CD4-positive, alpha-beta T cell treated with Interleukin-10 for 1 hour (primary cell): ENCODE results near the gene IFT20.

Source experiments
- DNase-seq: peaks from one replicate; pipeline ENCODE4 v3.0.0-alpha.2; 2020

The IFT20 gene, protein sequence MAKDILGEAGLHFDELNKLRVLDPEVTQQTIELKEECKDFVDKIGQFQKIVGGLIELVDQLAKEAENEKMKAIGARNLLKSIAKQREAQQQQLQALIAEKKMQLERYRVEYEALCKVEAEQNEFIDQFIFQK

GRCh38 chr17:28335201-28335958 lies at the start of gene IFT20, which contains the start of gene TNFAIP1:
Gene IFT20, minus strand, starts transcription at chr17:28335472. Its CDS starts 3,487 bp downstream, at chr17:28331985.
Gene TNFAIP1, plus strand, starts transcription at chr17:28335761. Its CDS starts 3,761 bp downstream, at chr17:28339522.
- DNase-seq, result peak; percentile 99

DNA sequence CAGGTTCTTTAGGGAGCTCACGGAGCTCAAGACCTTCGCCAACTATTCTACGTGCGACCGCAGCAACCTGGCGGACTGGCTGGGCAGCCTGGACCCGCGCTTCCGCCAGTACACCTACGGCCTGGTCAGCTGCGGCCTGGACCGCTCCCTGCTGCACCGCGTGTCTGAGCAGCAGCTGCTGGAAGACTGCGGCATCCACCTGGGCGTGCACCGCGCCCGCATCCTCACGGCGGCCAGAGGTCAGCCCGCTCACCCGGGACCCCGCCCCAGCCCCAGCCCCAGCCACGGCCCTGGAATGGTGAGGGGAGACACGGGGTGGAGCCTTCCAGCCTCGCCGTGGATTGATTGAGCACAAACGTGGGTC lies 49.7 kb upstream of the IFT20 start:
- DNase-seq, result no peak

GRCh38 chr17:28384281-28385036 lies 49.2 kb upstream of the IFT20 start:
- peak; percentile 61 for DNase-seq

GRCh38 chr17:28381141-28381825 lies 46.0 kb upstream of the IFT20 start:
- no peak for DNase-seq

DNA sequence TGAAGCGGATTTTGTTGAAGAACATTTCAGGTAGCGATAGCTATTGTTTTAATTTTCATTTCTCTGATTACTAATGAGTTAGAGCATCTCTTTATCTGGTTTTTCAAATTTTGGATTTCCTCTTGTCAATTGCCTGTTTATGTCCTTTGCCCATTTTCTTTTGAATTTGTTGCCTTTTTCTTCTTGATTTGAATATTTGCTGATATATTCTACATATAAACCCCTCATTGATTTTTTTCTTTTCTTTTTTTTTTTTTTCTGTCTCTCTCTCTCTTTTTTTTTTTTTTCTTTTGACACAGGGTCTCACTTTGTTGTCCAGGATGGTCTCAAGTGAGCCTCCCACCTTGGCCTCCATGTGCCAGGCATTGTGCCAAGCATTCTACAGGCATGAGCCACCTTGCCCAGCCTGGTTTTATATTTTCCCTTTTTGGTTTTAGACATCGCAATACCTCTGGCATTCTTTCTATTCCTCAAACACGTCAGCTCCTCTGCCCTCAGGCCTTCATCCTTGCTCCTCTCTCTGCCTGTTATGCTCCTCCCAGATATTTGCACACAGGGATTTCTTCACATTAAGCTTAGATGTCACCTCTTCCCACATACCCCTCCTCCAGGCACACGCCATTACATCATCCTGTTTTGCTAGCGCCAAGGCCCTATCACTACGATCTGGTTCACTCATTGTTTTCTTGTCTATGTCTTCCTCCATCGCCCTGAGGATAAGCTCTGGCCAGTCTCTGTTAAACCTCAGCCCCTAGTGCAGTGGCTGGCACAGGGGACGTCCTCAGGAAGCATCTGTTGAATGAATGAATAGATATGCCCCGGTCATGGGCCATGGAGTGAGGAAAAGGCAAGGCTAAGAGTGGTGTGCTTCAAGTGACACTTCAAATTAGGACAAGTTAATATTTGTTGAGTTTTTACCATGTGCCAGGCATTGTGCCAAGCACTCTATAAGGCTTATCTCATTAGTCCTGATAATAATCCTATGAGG lies 44.8 kb upstream of the IFT20 start:
- no peak for DNase-seq

- no peak for DNase-seq
Measured at GRCh38 chr17:28372945-28373274, 37.6 kb upstream of the IFT20 start.

DNA sequence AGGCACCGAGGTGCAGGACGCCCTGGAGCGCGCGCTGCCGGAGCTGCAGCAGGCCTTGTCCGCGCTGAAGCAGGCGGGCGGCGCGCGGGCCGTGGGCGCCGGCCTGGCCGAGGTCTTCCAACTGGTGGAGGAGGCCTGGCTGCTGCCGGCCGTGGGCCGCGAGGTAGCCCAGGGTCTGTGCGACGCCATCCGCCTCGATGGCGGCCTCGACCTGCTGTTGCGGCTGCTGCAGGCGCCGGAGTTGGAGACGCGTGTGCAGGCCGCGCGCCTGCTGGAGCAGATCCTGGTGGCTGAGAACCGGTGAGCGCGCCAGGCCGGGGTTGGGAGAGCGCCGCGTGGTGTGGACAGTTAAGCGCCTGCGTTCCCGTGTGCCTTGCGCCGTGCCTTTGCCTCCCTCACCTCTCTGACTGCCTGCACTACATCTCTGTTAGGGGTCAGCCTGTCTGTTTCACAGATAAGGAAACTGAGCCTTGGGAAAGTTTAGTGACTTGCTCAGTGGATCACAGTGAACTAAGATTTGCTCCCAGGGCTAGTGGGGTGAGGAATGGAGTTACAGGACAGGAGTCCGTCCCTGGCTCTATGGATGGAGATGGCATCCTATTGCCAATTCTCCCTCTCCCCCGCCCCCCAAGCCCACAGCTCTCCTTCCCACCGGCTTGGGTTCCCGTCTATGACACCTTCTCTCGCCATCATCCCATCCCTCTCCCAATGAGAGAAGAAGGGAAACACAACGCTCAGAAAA lies 37.1 kb upstream of the IFT20 start:
- no peak for DNase-seq

DNA sequence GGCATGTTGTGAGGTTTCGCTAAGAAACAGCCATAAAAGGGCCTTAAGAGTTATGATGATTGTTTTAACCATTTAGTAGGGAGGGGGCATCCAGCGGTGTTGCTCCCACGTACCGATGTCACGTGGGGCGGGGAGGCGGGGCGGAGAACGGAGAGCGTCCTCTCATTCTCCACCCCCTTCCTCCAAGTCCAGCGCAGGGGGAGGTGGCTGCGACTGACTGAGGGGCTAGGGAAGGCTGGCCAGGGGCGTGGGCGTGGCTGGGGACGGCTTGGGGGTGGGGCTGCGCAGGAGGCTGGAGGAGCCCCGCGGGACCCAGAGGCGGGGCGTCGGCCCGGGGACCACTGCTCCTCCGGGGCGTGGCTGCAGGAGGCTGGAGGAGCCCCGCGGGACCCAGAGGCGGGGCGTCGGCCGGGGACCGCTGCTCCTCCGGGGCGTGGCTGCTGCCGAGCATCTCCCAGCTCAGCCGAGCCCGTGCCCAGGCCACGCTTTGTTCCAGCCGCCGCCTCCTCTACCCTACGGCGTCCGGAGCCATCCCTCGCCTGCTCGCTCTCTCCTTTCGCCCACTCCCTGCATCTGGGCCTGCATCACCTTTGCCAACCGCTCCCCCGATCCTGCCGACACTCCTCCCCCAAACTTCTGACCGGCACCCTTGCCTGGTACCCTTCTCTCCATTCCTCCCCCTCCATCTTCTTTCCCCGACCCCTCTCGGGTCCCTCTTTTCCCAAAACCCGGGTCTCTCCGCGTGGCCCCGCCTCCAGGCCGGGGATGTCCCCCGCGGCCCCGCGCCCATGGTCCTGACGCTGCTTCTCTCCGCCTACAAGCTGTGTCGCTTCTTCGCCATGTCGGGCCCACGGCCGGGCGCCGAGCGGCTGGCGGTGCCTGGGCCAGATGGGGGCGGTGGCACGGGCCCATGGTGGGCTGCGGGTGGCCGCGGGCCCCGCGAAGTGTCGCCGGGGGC lies 36.3 kb upstream of the IFT20 start, which contains the start of gene SARM1:
SARM1 (plus strand) TSS at position 450 of the 958 bp plus-strand sequence; CDS start at position 789, 339 bp downstream.
- DNase-seq, result peak; percentile 91

- no peak for DNase-seq
Measured at GRCh38 chr17:28370744-28371103, 35.5 kb upstream of the IFT20 start.

GRCh38 chr17:28370035-28370743 lies 34.9 kb upstream of the IFT20 start, which contains the start of gene VTN:
Gene VTN, minus strand, starts transcription at chr17:28370307. Its CDS starts 104 bp downstream, at chr17:28370203.
- no peak for DNase-seq

- DNase-seq, result no peak
Measured at GRCh38 chr17:28369684-28370034, 34.4 kb upstream of the IFT20 start.

DNA sequence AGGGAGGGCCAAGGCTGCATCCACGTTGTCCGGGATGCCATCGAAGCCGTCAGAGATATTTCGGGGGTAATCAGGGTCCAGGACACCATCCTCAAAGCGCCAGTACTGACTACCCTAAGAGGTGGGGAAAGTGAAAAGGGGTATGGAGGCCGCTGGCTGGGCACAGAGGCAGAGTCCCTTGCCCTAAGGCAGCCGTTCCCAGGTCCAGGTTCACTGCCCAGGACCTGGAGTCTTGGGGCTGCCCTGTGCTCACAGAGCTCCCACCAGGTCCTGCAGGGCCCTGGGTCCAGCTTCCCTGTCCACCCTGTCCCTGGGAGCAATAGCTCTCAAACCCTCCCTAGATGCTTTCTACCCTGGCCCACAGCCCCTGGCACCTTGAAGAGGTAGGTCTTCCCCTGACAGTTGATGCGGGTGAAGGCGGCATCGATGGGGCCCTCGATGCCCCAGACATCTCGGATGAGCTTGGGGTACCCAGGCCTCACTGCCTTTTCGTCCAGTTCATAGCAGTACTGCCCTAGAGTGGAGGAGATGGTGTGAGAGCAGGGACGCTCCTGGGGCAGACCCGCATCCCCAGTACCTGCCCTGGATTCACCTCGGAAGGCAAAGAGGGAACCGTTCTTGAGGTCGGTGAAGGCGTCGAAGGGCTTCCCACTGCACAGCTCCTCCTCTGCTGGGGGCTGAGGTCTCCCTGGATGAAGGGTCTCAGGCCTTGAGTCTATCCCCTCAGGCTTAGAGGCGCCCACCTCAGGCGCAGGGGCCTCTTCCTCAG lies 33.8 kb upstream of the IFT20 start:
- DNase-seq, result no peak

DNA sequence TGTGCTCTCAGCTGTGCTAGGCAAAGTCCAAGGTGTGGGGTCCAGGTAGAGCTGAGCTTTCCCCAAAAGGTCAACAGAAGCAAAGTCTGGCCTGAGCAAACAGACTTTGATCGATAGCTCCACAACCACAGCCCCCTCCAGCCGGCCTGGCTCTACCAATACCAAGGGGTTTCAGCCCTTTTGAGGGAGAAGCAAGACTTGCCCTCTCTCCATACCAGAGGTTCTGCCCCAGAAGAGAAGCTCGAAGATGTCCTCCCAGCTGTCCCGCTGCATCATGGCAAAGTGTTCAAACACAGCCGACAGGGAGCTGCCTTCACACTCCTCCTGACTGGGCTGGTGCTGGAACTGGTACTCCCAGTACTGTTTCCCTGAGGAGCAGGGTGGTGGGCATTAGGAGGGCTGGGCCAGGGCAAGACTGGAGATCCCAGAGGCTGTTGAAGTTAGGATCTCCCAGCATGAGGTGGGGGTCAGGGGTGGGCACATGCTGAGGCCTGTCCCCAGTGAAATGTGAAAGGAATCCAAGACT lies 33.1 kb upstream of the IFT20 start:
- DNase-seq, result no peak

DNA sequence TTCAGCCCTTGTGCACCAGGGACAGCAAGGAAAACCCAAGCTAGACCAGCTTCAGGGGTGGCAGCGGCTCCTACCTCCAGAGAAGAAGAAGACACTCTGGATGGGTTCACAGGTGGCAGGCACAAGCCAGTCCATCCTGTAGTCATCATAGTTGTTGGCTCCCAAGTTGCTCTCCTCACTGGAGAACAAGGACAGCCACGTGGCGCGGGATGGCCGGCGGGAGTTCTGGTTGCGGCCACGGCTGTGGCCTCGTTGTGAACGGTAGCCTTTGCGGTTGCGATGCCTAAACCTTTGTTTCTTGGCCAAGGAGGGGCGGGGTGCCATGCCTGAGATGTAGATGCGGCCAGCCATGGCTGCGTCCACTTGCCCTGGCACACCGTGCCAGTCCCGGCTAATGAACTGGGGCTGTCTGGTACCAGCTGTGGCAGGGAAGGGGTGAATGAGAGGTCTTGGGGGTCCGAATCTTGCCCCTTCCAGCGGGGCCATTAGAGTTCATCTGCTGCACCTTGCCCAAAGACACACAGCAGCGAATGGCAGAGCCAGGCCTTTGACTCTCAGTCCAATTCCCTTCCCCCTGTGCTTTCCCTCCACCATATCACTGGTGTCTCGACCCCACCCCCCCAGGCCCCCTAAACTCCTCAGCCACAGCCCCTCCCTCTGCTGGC lies 32.5 kb upstream of the IFT20 start:
- no peak for DNase-seq

DNA sequence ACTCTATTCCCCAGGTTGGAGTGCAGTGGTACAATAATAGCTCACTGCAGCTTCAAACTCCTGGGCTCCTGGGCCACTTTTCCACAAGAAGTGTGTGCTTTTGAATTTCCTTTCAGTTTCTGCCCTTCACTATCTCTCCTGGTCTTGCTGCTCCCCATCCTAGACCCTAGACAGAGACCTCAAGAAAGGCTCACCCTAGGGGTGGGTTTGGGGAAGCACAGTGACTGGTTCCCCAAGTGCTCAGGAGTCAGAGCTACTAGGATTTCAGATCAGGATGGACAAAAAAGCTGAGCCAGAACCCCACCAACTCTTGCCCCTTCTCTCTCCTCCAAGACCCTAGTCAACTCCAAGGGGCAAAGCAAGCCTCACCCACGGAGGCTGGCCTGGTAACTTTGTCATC lies 31.3 kb upstream of the IFT20 start:
- no peak for DNase-seq

DNA sequence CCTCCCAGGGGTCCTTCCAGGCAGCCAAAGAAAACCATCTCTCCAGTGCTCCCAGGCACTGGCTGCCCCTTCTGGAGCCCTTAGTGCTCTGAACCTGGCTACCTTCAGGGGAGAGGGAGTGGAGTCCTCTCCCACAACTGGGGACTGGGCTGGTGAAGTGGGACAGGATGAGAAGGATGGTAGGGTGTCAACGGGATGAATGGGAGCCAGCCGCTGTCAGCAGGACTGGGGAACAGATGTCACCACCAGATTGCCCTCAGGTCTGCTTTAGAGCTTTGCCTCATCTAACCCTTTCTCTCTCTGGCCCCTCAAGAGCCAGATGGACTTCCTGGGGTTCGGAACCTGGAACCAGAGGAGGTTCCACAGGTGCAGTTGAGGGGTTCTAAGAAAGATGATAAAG lies 30.2 kb upstream of the IFT20 start:
- DNase-seq, result no peak

DNA sequence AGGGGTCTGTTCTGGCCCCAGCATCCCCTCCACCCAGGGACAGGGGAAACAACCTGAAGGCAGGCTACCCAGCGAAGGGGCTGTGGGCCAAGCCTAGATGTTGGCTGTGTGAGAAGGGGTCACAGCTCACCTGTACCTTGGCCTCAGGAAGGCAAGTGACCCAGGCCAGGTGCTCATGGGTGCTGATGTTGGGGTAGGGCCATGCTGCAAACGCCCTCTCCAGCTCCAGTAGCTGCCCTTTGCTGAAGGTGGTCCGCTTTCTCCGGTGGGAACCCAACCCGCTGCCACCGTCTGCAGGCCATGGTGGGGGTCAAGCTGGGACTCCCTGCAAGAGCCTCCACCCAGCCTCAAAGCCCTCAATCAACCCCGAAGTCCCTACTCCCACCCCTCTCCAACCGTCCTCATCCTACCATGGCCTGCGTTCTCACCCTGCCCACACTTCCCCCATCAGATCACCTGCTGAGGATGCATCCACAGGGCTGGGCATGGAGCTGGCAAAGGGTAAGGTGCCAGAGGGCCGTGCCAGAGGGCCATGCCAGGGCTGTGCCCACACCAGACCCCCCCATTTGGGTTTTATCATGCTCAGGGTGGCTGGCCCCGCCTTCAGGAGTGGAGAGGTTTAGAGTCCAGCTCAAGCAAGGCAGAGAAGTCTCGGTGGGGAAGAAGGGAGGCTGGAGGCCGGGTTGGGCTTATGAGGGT lies 29.5 kb upstream of the IFT20 start, which contains the start of gene SEBOX:
SEBOX (minus strand) TSS at position 535 of the 699 bp plus-strand sequence; CDS start at position 487, 48 bp downstream.
- DNase-seq, result no peak
